GM12873 (cell line): ENCODE measurements around the gene STRIT1.

ENCODE experiments used
- TF ChIP-seq, protein P1 (sequence below): IDR thresholded peaks from 2 replicates; pipeline ENCODE4 v1.5.1; 2012; ENCODE audit warnings: low read depth, mild to moderate bottlenecking, moderate library complexity, low read length, control low read depth; ENCODE audit not compliant: insufficient read depth; ENCODE audit errors: missing control alignments

Gene STRIT1

DNA sequence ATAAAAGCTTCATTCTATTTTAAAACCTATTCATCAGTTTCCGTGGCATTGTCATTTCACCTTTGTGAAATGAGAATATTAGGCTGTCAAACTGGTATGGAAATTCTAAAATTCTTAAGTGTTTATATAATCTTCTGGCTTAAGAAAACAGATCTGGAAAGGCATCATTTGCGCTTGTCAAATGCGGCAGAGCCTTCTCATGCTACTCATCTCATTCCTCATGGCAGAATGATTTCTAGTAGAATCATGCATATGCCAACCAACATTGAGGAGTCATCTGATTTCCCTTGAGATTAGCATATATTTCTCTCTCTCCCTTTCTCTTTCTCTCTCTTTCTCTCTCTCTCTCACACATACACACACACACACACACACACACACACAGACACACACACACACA is 48.8 kb downstream of the STRIT1 start:
- TF ChIP-seq, protein P1, sequence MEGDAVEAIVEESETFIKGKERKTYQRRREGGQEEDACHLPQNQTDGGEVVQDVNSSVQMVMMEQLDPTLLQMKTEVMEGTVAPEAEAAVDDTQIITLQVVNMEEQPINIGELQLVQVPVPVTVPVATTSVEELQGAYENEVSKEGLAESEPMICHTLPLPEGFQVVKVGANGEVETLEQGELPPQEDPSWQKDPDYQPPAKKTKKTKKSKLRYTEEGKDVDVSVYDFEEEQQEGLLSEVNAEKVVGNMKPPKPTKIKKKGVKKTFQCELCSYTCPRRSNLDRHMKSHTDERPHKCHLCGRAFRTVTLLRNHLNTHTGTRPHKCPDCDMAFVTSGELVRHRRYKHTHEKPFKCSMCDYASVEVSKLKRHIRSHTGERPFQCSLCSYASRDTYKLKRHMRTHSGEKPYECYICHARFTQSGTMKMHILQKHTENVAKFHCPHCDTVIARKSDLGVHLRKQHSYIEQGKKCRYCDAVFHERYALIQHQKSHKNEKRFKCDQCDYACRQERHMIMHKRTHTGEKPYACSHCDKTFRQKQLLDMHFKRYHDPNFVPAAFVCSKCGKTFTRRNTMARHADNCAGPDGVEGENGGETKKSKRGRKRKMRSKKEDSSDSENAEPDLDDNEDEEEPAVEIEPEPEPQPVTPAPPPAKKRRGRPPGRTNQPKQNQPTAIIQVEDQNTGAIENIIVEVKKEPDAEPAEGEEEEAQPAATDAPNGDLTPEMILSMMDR, result no peak

DNA sequence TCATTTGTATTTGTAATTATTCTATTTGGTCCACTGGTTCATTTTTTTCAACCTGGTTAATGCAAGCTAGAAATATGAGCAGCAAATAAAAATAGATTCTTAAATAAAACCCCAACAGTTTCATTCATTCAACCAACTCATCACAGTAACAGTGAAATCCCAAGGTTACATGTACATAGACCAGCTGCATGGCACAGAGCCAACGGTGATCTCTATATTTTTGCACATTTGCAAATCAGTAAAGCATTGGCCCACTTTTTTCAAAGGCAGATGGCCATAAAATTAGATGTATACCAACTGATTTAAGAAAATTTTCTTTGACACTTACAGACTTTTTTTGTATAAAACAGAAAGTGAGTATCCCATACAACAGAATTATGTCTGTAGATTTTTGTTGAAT is 49.3 kb downstream of the STRIT1 start:
- TF ChIP-seq, protein P1, result no peak

DNA sequence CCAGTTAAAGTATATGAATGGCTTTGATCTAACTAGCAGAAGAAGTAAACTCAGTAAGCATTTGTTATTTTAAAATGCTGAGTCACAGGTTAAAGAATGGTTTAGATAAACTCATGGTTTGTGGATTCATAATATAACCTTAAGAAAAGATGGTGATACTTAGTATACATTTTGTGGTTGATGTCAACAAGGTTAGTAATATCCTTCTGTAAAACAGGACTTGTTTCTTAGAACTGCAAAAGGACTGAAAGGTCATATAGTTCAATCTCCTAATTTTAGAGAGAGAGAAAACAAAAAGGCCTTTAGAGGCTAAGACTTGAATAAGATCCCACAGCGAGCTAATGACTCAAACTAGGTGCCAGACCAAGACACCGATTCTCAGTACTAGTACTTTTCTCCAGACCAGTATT is 50.0 kb downstream of the STRIT1 start:
- TF ChIP-seq, protein P1, result no peak

DNA sequence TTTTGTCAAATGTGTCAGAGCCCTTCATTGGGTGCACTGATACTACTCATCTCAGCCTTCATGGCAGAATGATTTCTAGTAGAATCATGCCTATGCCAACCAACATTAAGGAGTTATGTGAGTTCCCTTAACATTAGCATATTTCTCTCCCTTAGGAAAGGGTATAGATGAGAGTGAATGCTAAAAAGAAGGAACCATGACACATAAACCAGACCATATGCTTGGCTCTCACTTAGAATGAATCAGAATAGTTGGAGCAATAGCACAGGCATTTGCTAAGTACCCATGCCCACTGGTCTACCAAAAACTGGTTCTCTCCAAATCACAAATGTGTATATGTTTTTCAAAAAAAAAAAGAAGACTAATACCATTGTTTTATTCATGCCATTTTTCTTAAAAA is 51.1 kb downstream of the STRIT1 start:
- TF ChIP-seq, protein P1, result no peak

DNA sequence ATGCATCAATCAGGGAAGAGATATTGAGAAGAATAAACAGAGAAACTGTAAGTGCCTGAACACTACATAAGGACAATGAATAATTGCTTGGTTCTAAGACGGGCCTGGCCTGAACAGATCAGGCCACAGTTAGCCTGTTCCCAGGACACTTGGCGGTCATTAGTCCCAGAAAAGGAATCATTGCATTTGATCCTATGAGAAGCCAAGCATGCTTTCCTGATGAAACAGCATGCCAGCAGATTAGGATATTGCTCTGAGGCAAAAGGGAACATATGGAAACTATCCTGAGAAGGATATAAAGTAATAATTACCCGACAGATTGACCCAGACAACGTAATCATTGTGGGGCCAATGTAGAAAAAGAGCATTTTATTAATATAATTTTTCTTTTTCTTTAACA is 51.9 kb downstream of the STRIT1 start:
- TF ChIP-seq, protein P1, result no peak
